GM04504 (cell line): ENCODE data around the gene SERINC2.

ENCODE experiments used
- DNase-seq: peaks from one replicate; pipeline ENCODE4 v3.0.0-alpha.2; 2012; ENCODE audit warnings: low read depth

SERINC2 gene

GRCh38 chr1:31434101-31434871 is 21.3 kb downstream of the SERINC2 start:
- no peak for DNase-seq

GRCh38 chr1:31434979-31435378 is 22.0 kb downstream of the SERINC2 start:
- DNase-seq, result no peak

GRCh38 chr1:31435471-31436409 is 22.7 kb downstream of the SERINC2 start:
- no peak for DNase-seq

- no peak for DNase-seq
Measured at GRCh38 chr1:31436596-31437432, 23.8 kb downstream of the SERINC2 start.

- no peak for DNase-seq
Measured at GRCh38 chr1:31437433-31438037, 24.5 kb downstream of the SERINC2 start.

- DNase-seq, result no peak
Measured at GRCh38 chr1:31439276-31439675, 26.3 kb downstream of the SERINC2 start.

GRCh38 chr1:31441073-31441472 is 28.1 kb downstream of the SERINC2 start:
- DNase-seq, result no peak

GRCh38 chr1:31441558-31441957 is 28.5 kb downstream of the SERINC2 start:
- no peak for DNase-seq

- no peak for DNase-seq
Measured at GRCh38 chr1:31441970-31442647, 29.1 kb downstream of the SERINC2 start.

- no peak for DNase-seq
Measured at GRCh38 chr1:31442648-31442994, 29.6 kb downstream of the SERINC2 start.

GRCh38 chr1:31443673-31444072 is 30.7 kb downstream of the SERINC2 start:
- no peak for DNase-seq

GRCh38 chr1:31444725-31445448 is 31.9 kb downstream of the SERINC2 start:
- DNase-seq, result no peak

- DNase-seq, result no peak
Measured at GRCh38 chr1:31445951-31446350, 32.9 kb downstream of the SERINC2 start.

- peak; percentile 4 for DNase-seq
Measured at GRCh38 chr1:31447210-31447609, 34.2 kb downstream of the SERINC2 start.

- DNase-seq, result no peak
Measured at GRCh38 chr1:31453384-31454079, 40.5 kb downstream of the SERINC2 start.

- no peak for DNase-seq
Measured at GRCh38 chr1:31458287-31458896, 45.4 kb downstream of the SERINC2 start.

- no peak for DNase-seq
Measured at GRCh38 chr1:31460027-31460426, 47.0 kb downstream of the SERINC2 start.

GRCh38 chr1:31467005-31467674 is 54.1 kb downstream of the SERINC2 start:
- no peak for DNase-seq

- DNase-seq, result no peak
Measured at GRCh38 chr1:31470794-31471315, 57.8 kb downstream of the SERINC2 start.
